ENCODE measurements around the gene SLC25A34. TPM values are rescaled to one million over a fixed set of nuclear protein-coding genes. Genes with fewer than 3 reads are reported as not detected.

Gene SLC25A34
- total RNA-seq, 3 donors from 2014 or later, result 6.4 to 15.7 (median 8.1) TPM

DNA sequence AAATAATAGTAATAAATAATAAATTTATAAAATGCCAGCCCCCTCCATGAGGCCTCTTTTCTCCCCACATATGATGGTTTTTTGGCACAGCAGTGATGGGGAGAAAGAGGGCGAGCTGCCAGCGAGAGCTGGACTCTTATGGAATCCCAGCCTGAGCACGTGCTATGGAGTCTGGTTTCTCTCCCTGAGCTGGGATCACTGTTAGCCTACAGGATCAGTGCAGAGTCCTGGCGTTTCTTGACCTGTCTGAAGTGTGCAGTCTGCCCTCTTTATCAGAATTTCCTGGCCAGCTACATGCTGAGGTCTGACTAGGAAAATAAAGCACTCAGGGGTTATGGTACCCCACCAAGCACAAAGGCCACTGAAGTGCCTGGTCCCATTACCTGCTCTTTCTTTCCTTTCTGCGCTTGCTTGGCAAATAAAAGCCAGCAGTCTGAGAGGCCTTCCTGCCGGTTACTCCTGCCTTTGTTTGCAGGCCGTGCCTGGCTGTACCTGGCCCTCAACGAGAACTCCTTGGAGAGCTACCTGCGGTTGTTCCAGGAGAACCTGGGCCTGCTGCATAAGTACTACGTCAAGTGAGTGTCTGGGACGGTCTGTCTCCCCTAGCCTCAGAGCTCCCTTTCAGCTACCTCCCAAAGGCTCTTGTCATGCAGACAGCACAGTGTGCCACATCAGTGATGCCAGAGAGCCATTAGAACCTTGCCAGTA is 18.5 kb upstream of the SLC25A34 start:
- DNase-seq (no peak), ATAC-seq (no peak)
- H3K36me3 ChIP-seq (ENCODE audit: low read depth), result no peaks in the 10 kb centered on the region
- no peak overlapping the region for H3K4me3 ChIP-seq
- TF ChIP-seq, protein P1, sequence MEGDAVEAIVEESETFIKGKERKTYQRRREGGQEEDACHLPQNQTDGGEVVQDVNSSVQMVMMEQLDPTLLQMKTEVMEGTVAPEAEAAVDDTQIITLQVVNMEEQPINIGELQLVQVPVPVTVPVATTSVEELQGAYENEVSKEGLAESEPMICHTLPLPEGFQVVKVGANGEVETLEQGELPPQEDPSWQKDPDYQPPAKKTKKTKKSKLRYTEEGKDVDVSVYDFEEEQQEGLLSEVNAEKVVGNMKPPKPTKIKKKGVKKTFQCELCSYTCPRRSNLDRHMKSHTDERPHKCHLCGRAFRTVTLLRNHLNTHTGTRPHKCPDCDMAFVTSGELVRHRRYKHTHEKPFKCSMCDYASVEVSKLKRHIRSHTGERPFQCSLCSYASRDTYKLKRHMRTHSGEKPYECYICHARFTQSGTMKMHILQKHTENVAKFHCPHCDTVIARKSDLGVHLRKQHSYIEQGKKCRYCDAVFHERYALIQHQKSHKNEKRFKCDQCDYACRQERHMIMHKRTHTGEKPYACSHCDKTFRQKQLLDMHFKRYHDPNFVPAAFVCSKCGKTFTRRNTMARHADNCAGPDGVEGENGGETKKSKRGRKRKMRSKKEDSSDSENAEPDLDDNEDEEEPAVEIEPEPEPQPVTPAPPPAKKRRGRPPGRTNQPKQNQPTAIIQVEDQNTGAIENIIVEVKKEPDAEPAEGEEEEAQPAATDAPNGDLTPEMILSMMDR (IDR thresholded peaks at IDR 0.05), result no peak
- intact Hi-C loops (cut with DNase I, micrococcal nuclease), result no loop called here
- H3K9me3 ChIP-seq, result no peaks in the 10 kb centered on the region
- no peaks in the 10 kb centered on the region for H3K4me1 ChIP-seq (ENCODE audit: low read depth)

DNA sequence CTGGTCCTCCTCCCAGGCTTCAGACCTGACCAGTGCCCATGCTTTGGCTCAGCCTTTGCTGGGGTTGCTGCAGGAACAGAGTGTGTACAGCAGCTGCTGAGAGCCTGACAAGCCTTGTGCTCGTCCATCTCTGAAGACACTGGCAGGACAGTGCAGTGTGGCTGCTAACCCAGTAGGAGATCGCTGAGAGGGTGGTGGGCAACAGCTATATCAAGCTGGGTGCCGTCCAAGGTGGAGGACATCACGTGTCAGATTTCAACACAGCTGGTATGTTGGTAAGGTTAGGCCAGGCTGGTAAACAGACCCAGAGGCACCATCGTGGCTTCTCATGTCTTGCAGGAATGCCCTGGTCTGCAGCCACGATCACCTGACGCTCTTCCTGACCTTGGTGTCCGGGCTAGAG is 17.9 kb upstream of the SLC25A34 start:
- ATAC-seq, result no peak
- TF ChIP-seq, protein P1 (IDR thresholded peaks at IDR 0.05), result no peak
- DNase-seq, result no peak
- no peaks in the 10 kb centered on the region for H3K4me1 ChIP-seq (ENCODE audit: low read depth)
- no peaks in the 10 kb centered on the region for H3K9me3 ChIP-seq
- no peak overlapping the region for H3K4me3 ChIP-seq
- H3K36me3 ChIP-seq (ENCODE audit: low read depth), result no peaks in the 10 kb centered on the region
- intact Hi-C loops (cut with DNase I, micrococcal nuclease), result no loop called here

DNA sequence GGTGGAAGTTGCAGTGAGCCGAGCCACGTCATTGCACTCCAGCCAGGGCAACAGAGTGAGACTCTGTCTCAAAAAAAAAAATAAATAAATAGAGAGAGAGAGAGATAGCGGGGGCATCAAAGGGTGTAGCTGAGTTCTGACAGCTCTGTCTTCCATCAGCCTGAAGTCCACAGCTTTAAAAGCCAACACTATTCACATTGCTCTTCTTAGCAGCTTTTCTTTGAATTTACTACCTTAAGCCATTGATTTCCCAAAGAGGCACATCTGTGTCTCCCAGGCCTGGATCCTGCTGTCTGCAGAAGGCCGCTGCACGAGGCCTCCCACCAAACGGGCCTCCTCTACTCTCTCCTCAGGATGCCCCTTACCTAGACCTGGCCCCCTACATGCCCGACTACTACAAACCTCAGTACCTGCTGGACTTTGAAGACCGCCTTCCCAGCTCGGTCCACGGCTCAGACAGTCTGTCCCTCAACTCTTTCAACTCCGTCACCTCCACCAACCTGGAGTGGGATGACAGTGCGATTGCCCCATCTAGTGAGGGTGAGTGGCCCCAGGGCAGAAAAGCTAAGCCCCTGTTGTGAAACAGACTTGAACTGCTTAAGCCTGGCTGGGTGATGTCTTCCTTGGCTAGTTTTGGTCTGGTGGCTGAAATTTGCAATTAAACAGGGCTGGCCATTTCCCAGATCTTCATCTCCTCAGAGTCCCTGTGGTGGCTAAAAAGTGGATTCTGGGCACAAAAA is 16.5 kb upstream of the SLC25A34 start:
- TF ChIP-seq, protein P1 (IDR thresholded peaks at IDR 0.05), result no peak
- no peaks in the 10 kb centered on the region for H3K4me1 ChIP-seq (ENCODE audit: low read depth)
- no peak overlapping the region for H3K4me3 ChIP-seq
- H3K36me3 ChIP-seq (ENCODE audit: low read depth), result no peaks in the 10 kb centered on the region
- no peak for DNase-seq
- H3K9me3 ChIP-seq, result no peaks in the 10 kb centered on the region
- intact Hi-C loops (cut with DNase I, micrococcal nuclease), result no loop called here
- ATAC-seq, result no peak

DNA sequence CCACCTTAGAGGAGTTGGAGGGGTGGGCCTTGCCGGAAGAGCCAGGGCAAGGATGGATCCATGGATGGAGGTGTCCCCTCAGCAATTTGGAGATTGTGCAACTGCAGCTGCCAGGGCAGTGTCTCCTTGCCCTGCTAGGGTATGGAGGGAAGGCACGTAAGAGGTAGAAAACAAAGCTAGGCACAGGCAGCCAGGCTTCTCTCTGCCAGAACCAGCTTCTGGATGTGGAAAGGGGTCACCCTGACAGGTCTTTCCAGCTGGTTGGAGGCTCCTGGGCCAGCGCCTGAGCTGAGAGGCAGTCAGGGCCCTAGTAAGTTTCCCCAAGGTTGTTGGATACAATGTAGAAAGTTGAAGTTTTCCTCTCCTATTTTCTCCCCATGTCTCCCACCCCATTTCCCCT is 15.2 kb upstream of the SLC25A34 start:
- Histone ChIP-seq H3K36me3 (ENCODE audit: low read depth) (no peaks in the 10 kb centered on the region), H3K4me1 (ENCODE audit: low read depth) (no peaks in the 10 kb centered on the region), H3K9me3 (no peaks in the 10 kb centered on the region), H3K4me3 (no peak overlapping the region)
- intact Hi-C loops (cut with DNase I, micrococcal nuclease), result no loop called here
- DNase-seq (no peak), ATAC-seq (no peak)
- TF ChIP-seq, protein P1 (IDR thresholded peaks at IDR 0.05), result no peak

DNA sequence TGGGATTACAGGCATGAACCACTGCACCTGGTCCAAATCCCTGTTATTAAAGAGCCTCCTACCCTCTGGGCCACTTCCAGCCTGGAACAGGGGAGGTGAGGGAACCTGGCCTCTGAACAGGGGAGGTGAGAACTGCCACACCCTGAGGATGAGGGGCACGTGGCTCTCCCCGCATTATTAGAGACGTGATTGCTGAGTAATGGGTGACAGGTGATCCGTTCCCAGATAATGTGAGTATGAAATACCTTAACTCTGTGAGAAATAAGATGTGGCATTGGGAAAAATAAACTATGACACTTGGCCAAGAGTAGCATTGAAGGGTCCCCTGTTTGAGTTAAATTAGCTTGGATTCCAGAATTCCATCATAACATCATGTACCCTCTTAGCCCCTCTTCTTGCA is 13.6 kb upstream of the SLC25A34 start:
- intact Hi-C loops (cut with DNase I, micrococcal nuclease), result no loop called here
- no peak for DNase-seq
- TF ChIP-seq, protein P1 (IDR thresholded peaks at IDR 0.05), result no peak
- Histone ChIP-seq H3K4me3 (no peak overlapping the region), H3K36me3 (ENCODE audit: low read depth) (peaks cover 5% of the 10 kb centered on the region), H3K4me1 (ENCODE audit: low read depth) (no peaks in the 10 kb centered on the region), H3K9me3 (no peaks in the 10 kb centered on the region)
- ATAC-seq, result no peak
